HepG2 (cell line): Measurements from ENCODE around the gene TAF1B. TPM values are rescaled to one million over a fixed set of nuclear protein-coding genes. Genes with fewer than 3 reads are reported as not detected.
A peak's percentile ranks its signal among the peaks of the same experiment; 100 is the strongest.

Experiments
- AHR ChIP-seq: IDR thresholded peaks from 2 replicates; pipeline ENCODE4 v1.6.1; 2018; ENCODE audit warnings: missing genetic modification reagents, missing compliant biosample characterization
- EP300 ChIP-seq, 3 experiments: sonication (generic) in 1 of 3; formaldehyde crosslinking in 1 of 3; IDR thresholded peaks; 2 replicates each; pipeline versions ENCODE4 v1.5.1 to v1.6.1; 2011 to 2020; ENCODE audit warnings: low read depth in 2 of 3, low read length in 2 of 3, borderline replicate concordance in 1 of 3, improper control_type of control experiment in 1 of 3, mild to moderate bottlenecking in 1 of 3, missing genetic modification reagents in 1 of 3, moderate library complexity in 1 of 3
- NCOA2 ChIP-seq: sonication (generic); formaldehyde crosslinking; IDR thresholded peaks from 2 replicates; pipeline ENCODE4 v1.8.0; 2022; ENCODE audit warnings: inconsistent platforms
- RBAK ChIP-seq: sonication (generic); formaldehyde crosslinking; IDR thresholded peaks from 2 replicates; pipeline ENCODE4 v1.5.1; 2020; ENCODE audit warnings: mild to moderate bottlenecking, missing genetic modification reagents
- RCOR2 ChIP-seq: IDR thresholded peaks from 2 replicates; pipeline ENCODE4 v1.6.1; 2016; ENCODE audit warnings: missing biosample characterization, missing genetic modification reagents
- SRY ChIP-seq: sonication (generic); formaldehyde crosslinking; IDR thresholded peaks from 2 replicates; pipeline ENCODE4 v1.8.0; 2022; ENCODE audit warnings: mild to moderate bottlenecking, missing genetic modification reagents
- WIZ ChIP-seq: sonication (generic); formaldehyde crosslinking; IDR thresholded peaks from 2 replicates; pipeline ENCODE4 v1.5.1; 2020; ENCODE audit warnings: mild to moderate bottlenecking, missing genetic modification reagents
- ZNF333 ChIP-seq: sonication (generic); formaldehyde crosslinking; IDR thresholded peaks from 2 replicates; pipeline ENCODE4 v1.4.0; 2020; ENCODE audit warnings: mild to moderate bottlenecking, missing genetic modification reagents, borderline replicate concordance
- ZNF441 ChIP-seq: sonication (generic); formaldehyde crosslinking; IDR thresholded peaks from 2 replicates; pipeline ENCODE4 v1.7.0; 2021; ENCODE audit warnings: missing genetic modification reagents, borderline replicate concordance
- ZNF564 ChIP-seq: sonication (generic); formaldehyde crosslinking; IDR thresholded peaks from 2 replicates; pipeline ENCODE4 v1.8.1; 2023; ENCODE audit warnings: mild to moderate bottlenecking, missing genetic modification reagents
- ZNF746 ChIP-seq: sonication (generic); formaldehyde crosslinking; IDR thresholded peaks from 2 replicates; pipeline ENCODE4 v1.8.0; 2022; ENCODE audit warnings: mild to moderate bottlenecking, missing genetic modification reagents
- ZSCAN29 ChIP-seq: sonication (generic); formaldehyde crosslinking; conservative IDR thresholded peaks from 2 replicates; pipeline ENCODE4 v1.4.0; 2020; ENCODE audit warnings: mild to moderate bottlenecking, missing genetic modification reagents
- ZSCAN30 ChIP-seq: sonication (generic); formaldehyde crosslinking; IDR thresholded peaks from 2 replicates; pipeline ENCODE4 v1.5.0; 2020; ENCODE audit warnings: mild to moderate bottlenecking, missing genetic modification reagents
- polyA plus RNA-seq, 8 experiments: library from polyadenylated mRNA; depleted of rRNA in 3 of 8; stranded (reverse) in 7 of 8; unstranded in 1 of 8; fragments of >200 nt; fragmentation: Illumina TruSeq in 4 of 8; extraction: Trizol in 4 of 8; gene quantifications; 2 replicates each; pipeline versions ENCODE4 v1.2.1 to v1.2.3, GENCODE V29; 2011 to 2016; ENCODE audit warnings: low read depth in 4 of 8, missing spikeins in 1 of 8, mixed read lengths in 1 of 8; ENCODE audit not compliant: insufficient read depth in 1 of 8
- total RNA-seq, 5 experiments: library from RNA; depleted of rRNA; stranded (reverse); fragments of >200 nt; fragmentation: Illumina TruSeq; extraction: Trizol; gene quantifications; 2 replicates each; pipeline ENCODE4 v1.2.3, GENCODE V29; 2016; ENCODE audit warnings: low read depth in 1 of 5
- TF ChIP-seq, protein P1 (sequence below): sonication (generic); formaldehyde crosslinking; IDR thresholded peaks from 2 replicates; pipeline ENCODE4 v1.5.0; 2020; ENCODE audit warnings: missing genetic modification reagents
- TF ChIP-seq, protein P2 (sequence below): sonication (generic); formaldehyde crosslinking; IDR thresholded peaks from 2 replicates; pipeline ENCODE4 v1.4.0; 2020; ENCODE audit warnings: missing genetic modification reagents
- TF ChIP-seq, protein P3 (sequence below): sonication (generic); formaldehyde crosslinking; IDR thresholded peaks from 2 replicates; pipeline ENCODE4 v1.4.0; 2020; ENCODE audit warnings: missing genetic modification reagents
- TF ChIP-seq, protein P4 (sequence below): IDR thresholded peaks from 2 replicates; pipeline ENCODE4 v1.6.1; 2016; ENCODE audit warnings: low read depth, borderline replicate concordance

TAF1B gene
- total and polyA plus RNA-seq, 2 of the 13 experiments (the other 11 are each of a cell fraction or from before 2014, with no cell fraction given): 13.3 to 27.7 TPM

DNA sequence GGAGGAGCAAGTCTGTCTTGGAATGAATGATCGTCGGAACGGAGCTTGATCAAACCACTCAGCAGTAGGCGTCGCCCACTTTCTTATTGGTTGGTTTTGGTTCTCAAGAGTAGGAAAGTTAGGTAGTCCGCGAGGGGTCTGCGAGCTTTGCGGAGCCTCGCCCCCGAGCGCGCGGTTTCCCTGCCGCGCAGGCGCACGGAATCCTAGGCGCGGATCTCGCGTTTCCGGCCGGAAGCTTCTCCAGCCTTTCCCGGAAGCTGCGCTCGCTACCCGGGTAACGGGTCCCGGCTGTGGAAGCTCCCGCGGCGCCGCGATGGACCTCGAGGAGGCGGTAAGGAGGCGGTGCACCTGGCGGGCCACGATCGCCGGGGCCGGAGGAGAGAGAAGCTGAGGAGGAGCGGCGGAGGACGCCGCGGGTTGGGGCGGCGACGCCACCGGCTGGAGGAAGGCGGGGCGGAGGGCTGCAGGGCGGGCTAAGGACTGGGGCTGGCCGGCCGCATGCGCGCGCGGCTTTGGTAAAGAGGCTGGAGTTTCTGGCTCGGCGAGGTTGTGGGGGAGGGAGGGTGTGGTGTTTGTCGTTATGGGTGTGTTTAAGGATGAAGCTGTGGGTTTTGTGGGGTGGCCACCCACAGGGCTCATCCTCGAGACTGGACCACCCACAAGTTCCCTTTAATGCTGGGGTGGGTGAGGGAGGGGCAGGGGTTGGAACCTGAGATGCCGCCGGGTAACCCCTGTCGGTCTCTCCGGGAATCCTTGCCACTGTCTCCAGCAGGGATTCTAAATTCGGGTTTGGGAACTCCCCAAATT lies at the start of gene TAF1B (continued):
- TF ChIP-seq AHR (CRISPR knock-in tag) (peak; percentile 88; the same call in 1 of the 2 replicates), ZNF441 (peak; percentile 74; the same call in 1 of the 2 replicates), RBAK (CRISPR knock-in tag) (no peak), RCOR2 (CRISPR knock-in tag) (0 out of 2 replicates have a peak, but pooled peaks have one; percentile 12), ZSCAN30 (CRISPR knock-in tag) (peak; percentile 61; the same call in 1 of the 2 replicates), EP300 (IDR thresholded peaks at IDR 0.05; ENCODE audit: low read depth in 2 of 2, low read length in 2 of 2) (peak in 1 of 2 experiments; percentile 29; a peak in 2 of 4 replicates), EP300 (CRISPR knock-in tag; IDR thresholded peaks at IDR 0.05; ENCODE audit: borderline replicate concordance) (peak; percentile 16; the same call in 1 of the 2 replicates), ZNF564 (CRISPR knock-in tag) (peak; percentile 82; the same call in 1 of the 2 replicates), WIZ (CRISPR knock-in tag) (no peak; the same call in none of the 2 replicates), NCOA2 (CRISPR knock-in tag) (peak; percentile 50; the same call in 1 of the 2 replicates), ZNF746 (CRISPR knock-in tag) (peak; percentile 87), ZSCAN29 (CRISPR knock-in tag) (no peak), SRY (CRISPR knock-in tag) (peak; percentile 90; the same call in 1 of the 2 replicates), ZNF333 (CRISPR knock-in tag) (peak; percentile 53)
- TF ChIP-seq, protein P1, sequence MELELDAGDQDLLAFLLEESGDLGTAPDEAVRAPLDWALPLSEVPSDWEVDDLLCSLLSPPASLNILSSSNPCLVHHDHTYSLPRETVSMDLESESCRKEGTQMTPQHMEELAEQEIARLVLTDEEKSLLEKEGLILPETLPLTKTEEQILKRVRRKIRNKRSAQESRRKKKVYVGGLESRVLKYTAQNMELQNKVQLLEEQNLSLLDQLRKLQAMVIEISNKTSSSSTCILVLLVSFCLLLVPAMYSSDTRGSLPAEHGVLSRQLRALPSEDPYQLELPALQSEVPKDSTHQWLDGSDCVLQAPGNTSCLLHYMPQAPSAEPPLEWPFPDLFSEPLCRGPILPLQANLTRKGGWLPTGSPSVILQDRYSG (CRISPR knock-in tag): peak; percentile 87
- TF ChIP-seq, protein P2, sequence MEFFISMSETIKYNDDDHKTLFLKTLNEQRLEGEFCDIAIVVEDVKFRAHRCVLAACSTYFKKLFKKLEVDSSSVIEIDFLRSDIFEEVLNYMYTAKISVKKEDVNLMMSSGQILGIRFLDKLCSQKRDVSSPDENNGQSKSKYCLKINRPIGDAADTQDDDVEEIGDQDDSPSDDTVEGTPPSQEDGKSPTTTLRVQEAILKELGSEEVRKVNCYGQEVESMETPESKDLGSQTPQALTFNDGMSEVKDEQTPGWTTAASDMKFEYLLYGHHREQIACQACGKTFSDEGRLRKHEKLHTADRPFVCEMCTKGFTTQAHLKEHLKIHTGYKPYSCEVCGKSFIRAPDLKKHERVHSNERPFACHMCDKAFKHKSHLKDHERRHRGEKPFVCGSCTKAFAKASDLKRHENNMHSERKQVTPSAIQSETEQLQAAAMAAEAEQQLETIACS: peak; percentile 77
- TF ChIP-seq, protein P3, sequence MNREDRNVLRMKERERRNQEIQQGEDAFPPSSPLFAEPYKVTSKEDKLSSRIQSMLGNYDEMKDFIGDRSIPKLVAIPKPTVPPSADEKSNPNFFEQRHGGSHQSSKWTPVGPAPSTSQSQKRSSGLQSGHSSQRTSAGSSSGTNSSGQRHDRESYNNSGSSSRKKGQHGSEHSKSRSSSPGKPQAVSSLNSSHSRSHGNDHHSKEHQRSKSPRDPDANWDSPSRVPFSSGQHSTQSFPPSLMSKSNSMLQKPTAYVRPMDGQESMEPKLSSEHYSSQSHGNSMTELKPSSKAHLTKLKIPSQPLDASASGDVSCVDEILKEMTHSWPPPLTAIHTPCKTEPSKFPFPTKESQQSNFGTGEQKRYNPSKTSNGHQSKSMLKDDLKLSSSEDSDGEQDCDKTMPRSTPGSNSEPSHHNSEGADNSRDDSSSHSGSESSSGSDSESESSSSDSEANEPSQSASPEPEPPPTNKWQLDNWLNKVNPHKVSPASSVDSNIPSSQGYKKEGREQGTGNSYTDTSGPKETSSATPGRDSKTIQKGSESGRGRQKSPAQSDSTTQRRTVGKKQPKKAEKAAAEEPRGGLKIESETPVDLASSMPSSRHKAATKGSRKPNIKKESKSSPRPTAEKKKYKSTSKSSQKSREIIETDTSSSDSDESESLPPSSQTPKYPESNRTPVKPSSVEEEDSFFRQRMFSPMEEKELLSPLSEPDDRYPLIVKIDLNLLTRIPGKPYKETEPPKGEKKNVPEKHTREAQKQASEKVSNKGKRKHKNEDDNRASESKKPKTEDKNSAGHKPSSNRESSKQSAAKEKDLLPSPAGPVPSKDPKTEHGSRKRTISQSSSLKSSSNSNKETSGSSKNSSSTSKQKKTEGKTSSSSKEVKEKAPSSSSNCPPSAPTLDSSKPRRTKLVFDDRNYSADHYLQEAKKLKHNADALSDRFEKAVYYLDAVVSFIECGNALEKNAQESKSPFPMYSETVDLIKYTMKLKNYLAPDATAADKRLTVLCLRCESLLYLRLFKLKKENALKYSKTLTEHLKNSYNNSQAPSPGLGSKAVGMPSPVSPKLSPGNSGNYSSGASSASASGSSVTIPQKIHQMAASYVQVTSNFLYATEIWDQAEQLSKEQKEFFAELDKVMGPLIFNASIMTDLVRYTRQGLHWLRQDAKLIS (CRISPR knock-in tag): peak; percentile 31; the same call in 1 of the 2 replicates
- TF ChIP-seq, protein P4, sequence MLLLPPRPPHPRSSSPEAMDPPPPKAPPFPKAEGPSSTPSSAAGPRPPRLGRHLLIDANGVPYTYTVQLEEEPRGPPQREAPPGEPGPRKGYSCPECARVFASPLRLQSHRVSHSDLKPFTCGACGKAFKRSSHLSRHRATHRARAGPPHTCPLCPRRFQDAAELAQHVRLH: peak; percentile 88; the same call in 1 of the 2 replicates
